ENCODE data around the gene SLC39A5. TPM values are rescaled to one million over a fixed set of nuclear protein-coding genes. Genes with fewer than 3 reads are reported as not detected.

SLC39A5 gene
- total and polyA plus RNA-seq, 2 experiments from 2014 or later, result 167 to 179 TPM

- H3K9me3 ChIP-seq (ENCODE audit: low read depth), result no peaks in the 10 kb centered on the region
- no peak overlapping the region for H3K4me3 ChIP-seq
- no peaks in the 10 kb centered on the region for H3K27me3 ChIP-seq
- no peaks in the 10 kb centered on the region for H3K4me1 ChIP-seq (ENCODE audit: insufficient read depth)
- WGBS (ENCODE audit: low lambda C conversion rate, missing lambda C conversion rate), result 97% methylated on average over 7 of the region's 8 CpGs
- H4K20me1 ChIP-seq (ENCODE audit: insufficient read depth, poor library complexity, severe bottlenecking), result no peaks in the 10 kb centered on the region
- H3K79me2 ChIP-seq, result peaks cover under 1% of the 10 kb centered on the region
- H3K27ac ChIP-seq, result no peak overlapping the region
- DNase-seq (ENCODE audit: low spot score), result no peak
- TF ChIP-seq, protein P1, sequence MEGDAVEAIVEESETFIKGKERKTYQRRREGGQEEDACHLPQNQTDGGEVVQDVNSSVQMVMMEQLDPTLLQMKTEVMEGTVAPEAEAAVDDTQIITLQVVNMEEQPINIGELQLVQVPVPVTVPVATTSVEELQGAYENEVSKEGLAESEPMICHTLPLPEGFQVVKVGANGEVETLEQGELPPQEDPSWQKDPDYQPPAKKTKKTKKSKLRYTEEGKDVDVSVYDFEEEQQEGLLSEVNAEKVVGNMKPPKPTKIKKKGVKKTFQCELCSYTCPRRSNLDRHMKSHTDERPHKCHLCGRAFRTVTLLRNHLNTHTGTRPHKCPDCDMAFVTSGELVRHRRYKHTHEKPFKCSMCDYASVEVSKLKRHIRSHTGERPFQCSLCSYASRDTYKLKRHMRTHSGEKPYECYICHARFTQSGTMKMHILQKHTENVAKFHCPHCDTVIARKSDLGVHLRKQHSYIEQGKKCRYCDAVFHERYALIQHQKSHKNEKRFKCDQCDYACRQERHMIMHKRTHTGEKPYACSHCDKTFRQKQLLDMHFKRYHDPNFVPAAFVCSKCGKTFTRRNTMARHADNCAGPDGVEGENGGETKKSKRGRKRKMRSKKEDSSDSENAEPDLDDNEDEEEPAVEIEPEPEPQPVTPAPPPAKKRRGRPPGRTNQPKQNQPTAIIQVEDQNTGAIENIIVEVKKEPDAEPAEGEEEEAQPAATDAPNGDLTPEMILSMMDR (IDR thresholded peaks at IDR 0.05; ENCODE audit: poor library complexity), result no peak
- TF ChIP-seq EZH2phosphoT487 (IDR thresholded peaks at IDR 0.05; ENCODE audit: low read depth, severe bottlenecking, unreplicated experiment) (no peak), EZH2 (IDR thresholded peaks at IDR 0.05; ENCODE audit: borderline replicate concordance) (no peak)
- H3K4me2 ChIP-seq, result no peak overlapping the region
- no peaks in the 10 kb centered on the region for H3K36me3 ChIP-seq (replicated peaks; ENCODE audit: insufficient read depth, low read depth)
- no peak overlapping the region for H2AFZ ChIP-seq
- H3K9me2 ChIP-seq (replicated peaks; ENCODE audit: insufficient read depth), result no peaks in the 10 kb centered on the region
Observed at GRCh38 chr12:56248711-56249110, 18.9 kb downstream of the SLC39A5 start.

- H3K27ac ChIP-seq, result no peak overlapping the region
- peaks cover 26% of the 10 kb centered on the region for H3K79me2 ChIP-seq
- H3K9me3 ChIP-seq (ENCODE audit: low read depth), result no peaks in the 10 kb centered on the region
- H3K9me2 ChIP-seq (replicated peaks; ENCODE audit: insufficient read depth), result no peaks in the 10 kb centered on the region
- peaks cover 12% of the 10 kb centered on the region for H3K4me1 ChIP-seq (ENCODE audit: insufficient read depth)
- no peak for DNase-seq (ENCODE audit: low spot score)
- H3K4me3 ChIP-seq, result no peak overlapping the region
- H3K27me3 ChIP-seq, result no peaks in the 10 kb centered on the region
- peaks cover 12% of the 10 kb centered on the region for H4K20me1 ChIP-seq (ENCODE audit: insufficient read depth, poor library complexity, severe bottlenecking)
- H2AFZ ChIP-seq, result no peak overlapping the region
- TF ChIP-seq, protein P1 (IDR thresholded peaks at IDR 0.05; ENCODE audit: poor library complexity), result no peak
- no peak for TF ChIP-seq EZH2 (IDR thresholded peaks at IDR 0.05; ENCODE audit: borderline replicate concordance)
- no peak for TF ChIP-seq EZH2phosphoT487 (IDR thresholded peaks at IDR 0.05; ENCODE audit: low read depth, severe bottlenecking, unreplicated experiment)
- 96% methylated on average over 3 of the region's 3 CpGs for whole genome bisulfite sequencing (ENCODE audit: low lambda C conversion rate, missing lambda C conversion rate)
- H3K36me3 ChIP-seq (replicated peaks; ENCODE audit: insufficient read depth, low read depth), result no peaks in the 10 kb centered on the region
- no peak overlapping the region for H3K4me2 ChIP-seq
Observed at GRCh38 chr12:56252649-56253048, 22.8 kb downstream of the SLC39A5 start.

DNA sequence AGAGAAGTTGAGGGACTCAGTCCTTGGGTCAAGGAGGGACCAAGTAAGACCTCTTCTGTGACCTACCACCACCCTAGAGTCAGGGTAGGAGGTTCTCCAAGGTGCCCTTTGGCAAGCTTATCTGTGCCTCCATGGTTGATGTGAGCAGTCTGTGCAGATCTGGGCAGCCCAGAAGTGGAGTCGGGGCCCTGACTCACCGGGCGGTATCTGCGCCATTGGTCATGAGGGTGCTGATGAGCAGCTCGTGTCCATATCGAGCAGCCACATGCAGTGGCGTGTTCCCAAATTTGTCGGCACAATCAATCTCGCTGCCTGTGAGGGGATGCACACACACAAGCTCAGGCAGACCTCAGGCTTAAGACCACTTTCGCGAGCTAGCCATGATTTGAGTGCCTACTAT is 23.2 kb downstream of the SLC39A5 start:
- Histone ChIP-seq H3K9me2 (replicated peaks; ENCODE audit: insufficient read depth) (no peaks in the 10 kb centered on the region), H3K79me2 (peaks cover 31% of the 10 kb centered on the region), H3K27me3 (no peaks in the 10 kb centered on the region), H3K9me3 (ENCODE audit: low read depth) (no peaks in the 10 kb centered on the region), H3K4me2 (no peak overlapping the region), H2AFZ (no peak overlapping the region), H3K4me1 (ENCODE audit: insufficient read depth) (peaks cover 12% of the 10 kb centered on the region), H4K20me1 (ENCODE audit: insufficient read depth, poor library complexity, severe bottlenecking) (peaks cover 12% of the 10 kb centered on the region), H3K36me3 (replicated peaks; ENCODE audit: insufficient read depth, low read depth) (no peaks in the 10 kb centered on the region), H3K4me3 (no peak overlapping the region), H3K27ac (no peak overlapping the region)
- 97% methylated on average over 11 of the region's 11 CpGs for WGBS (ENCODE audit: low lambda C conversion rate, missing lambda C conversion rate)
- TF ChIP-seq EZH2phosphoT487 (IDR thresholded peaks at IDR 0.05; ENCODE audit: low read depth, severe bottlenecking, unreplicated experiment) (no peak), EZH2 (IDR thresholded peaks at IDR 0.05; ENCODE audit: borderline replicate concordance) (no peak)
- TF ChIP-seq, protein P1 (IDR thresholded peaks at IDR 0.05; ENCODE audit: poor library complexity), result no peak
- no peak for DNase-seq (ENCODE audit: low spot score)

DNA sequence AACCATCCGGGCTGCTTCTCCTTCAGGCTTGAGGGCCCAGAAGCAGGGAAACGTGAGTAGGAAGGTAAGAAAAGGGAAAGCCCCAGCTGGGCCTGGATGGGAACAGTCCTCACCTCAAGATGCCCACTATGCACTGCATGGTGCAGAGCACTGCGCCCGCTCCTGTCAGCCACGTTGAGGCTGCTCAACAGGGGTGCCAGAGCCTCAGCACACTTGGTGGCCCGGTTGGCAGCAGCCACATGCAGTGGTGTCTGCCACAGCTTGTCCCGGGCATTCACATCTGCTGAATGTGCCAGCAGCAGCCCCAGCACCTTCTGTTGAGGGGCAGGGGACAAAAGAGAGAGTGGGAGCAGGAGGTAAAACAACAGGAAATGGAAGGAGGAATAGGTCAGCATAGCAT is 25.8 kb downstream of the SLC39A5 start:
- TF ChIP-seq EZH2 (IDR thresholded peaks at IDR 0.05; ENCODE audit: borderline replicate concordance) (no peak), EZH2phosphoT487 (IDR thresholded peaks at IDR 0.05; ENCODE audit: low read depth, severe bottlenecking, unreplicated experiment) (no peak)
- TF ChIP-seq, protein P1 (IDR thresholded peaks at IDR 0.05; ENCODE audit: poor library complexity), result no peak
- Histone ChIP-seq H3K36me3 (replicated peaks; ENCODE audit: insufficient read depth, low read depth) (no peaks in the 10 kb centered on the region), H3K4me1 (ENCODE audit: insufficient read depth) (peaks cover 18% of the 10 kb centered on the region), H4K20me1 (ENCODE audit: insufficient read depth, poor library complexity, severe bottlenecking) (peaks cover 12% of the 10 kb centered on the region), H2AFZ (no peak overlapping the region), H3K27ac (no peak overlapping the region), H3K27me3 (no peaks in the 10 kb centered on the region), H3K4me2 (no peak overlapping the region), H3K79me2 (peaks cover 31% of the 10 kb centered on the region), H3K9me3 (ENCODE audit: low read depth) (no peaks in the 10 kb centered on the region), H3K9me2 (replicated peaks; ENCODE audit: insufficient read depth) (no peaks in the 10 kb centered on the region), H3K4me3 (no peak overlapping the region)
- DNase-seq (ENCODE audit: low spot score), result no peak
- WGBS (ENCODE audit: low lambda C conversion rate, missing lambda C conversion rate), result 94% methylated on average over 7 of the region's 7 CpGs
